GM19043 (cell line): ENCODE results near the gene ARL13A.
A peak's percentile ranks its signal among the peaks of the same experiment; 100 is the strongest.
"Not testable (repeated sequence)": the region's sequence is repeated elsewhere in the genome, so short reads cannot be mapped to it uniquely, and the experiment has no call there.

ENCODE experiments used
- ATAC-seq: cut with Tn5 transposase; IDR thresholded peaks from one replicate; pipeline ENCODE4 v1.9.1; 2021; ENCODE audit warnings: low read depth; ENCODE audit not compliant: unreplicated experiment

The ARL13A gene

DNA sequence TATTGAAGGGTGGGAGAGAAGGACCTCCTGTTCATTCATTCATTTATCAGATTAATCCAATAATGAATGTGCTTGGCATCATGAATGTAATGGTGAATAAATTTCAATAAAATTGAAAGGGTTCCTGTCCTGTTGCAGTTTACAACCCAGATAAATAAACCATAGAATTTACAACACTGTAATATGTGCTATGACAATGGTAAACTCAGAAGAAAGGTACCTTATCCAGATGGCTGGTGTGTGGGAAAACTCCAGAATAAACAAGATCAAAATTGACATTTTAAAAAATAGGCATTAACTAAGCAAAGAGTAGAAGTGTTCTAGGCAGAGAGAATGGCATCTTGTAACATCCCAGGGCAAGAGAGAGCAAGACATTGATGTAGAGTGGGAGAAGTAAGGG lies 15.3 kb downstream of the ARL13A start:
- ATAC-seq = no peak

DNA sequence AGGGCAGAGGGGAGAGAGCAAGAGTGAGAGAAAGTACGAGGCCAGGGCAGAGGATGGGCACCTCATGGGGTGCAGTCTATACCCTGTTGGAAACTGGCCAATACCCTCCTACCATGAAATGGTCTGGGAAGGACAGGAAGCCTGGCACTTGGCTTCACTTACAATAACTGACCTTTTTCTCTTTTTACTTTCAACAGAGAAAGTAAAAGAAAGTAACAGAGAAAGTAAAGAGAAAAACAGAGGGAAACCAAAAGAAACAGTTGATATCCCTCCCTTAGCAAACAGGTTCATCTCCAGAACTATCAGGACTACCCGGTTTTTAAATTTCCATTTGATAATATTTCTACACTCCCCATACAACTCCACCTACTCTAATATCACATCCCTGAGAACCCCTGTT lies 20.6 kb downstream of the ARL13A start:
- no peak for ATAC-seq

DNA sequence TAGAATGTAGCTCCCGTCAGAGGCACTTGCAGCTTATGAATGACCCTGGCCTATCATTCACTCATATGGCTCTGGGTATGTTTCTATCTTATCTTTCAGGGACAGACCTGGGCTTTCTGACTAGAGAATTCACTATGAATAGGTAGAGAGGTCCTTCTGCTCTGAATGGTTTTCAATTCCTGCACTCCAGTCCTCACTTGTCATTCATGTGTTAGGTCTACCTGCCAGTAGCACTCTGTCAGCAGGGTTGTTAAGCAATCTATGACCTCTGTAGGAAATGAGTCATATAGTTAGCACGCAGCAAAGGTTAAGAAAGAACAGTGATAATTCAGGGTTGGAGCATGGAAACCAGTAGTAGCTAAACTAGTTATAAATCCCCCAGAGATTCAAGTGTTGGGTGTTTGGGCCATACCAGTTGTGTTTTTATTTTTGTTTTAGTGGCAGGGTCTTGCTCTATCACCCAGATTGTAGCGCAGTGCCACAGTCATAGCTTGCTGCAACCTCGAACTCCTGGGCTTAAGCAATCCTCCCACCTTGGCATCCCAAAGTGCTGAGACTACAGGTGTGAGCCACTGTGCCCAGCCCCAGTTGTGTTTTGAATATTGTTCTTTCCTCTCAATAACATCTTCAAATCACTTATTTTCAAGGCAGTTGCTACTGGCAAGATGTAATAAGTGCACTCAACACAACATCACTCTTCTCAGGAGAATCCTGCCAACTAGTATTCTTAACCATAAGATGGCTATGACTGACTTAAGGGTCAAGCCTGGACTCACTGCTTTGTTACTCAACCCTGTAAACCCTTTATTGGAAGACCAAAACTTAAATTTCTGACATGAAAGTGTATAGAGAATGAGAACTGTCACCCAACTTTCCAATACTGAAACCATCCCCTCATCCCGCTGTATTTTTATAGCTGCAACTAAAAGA lies 25.1 kb downstream of the ARL13A start:
- ATAC-seq = peak; percentile 88

DNA sequence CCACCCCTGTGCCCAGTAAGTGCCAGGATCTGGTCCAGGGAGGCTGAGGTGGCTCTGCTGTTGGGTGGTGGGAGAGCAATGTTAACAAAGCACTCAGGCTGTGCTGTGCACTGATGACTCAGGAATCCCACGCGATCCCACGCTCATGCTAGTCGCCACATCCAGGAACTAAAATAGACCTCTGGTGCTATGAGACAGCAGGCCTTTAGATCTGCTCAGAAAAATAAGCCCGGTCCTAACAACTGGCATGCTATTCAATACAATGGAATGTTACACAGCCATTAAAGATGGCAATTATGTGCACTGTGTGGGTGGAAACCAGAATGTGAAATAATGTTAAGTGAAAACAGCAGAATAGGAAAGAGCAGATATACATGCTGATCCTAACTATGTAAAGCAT lies 26.0 kb downstream of the ARL13A start:
- ATAC-seq = no peak

DNA sequence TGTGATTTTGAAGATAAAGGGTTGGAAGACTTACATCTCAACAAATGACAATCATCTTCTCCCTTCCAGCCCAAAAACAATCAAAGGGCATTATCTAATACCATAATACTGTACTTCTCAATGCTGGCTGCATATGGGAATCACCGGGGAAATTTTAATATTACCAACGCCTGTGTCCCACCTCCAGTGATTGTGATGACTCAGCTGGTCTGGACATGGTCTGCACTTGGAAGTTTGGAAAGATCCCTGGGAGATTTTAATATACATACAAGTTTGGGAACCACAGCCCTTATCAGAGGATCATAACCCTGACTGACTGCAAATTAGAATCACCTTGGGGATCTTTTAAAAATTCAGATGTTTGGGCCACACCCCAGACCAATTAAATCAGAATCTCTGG lies 29.9 kb downstream of the ARL13A start:
- no peak for ATAC-seq

DNA sequence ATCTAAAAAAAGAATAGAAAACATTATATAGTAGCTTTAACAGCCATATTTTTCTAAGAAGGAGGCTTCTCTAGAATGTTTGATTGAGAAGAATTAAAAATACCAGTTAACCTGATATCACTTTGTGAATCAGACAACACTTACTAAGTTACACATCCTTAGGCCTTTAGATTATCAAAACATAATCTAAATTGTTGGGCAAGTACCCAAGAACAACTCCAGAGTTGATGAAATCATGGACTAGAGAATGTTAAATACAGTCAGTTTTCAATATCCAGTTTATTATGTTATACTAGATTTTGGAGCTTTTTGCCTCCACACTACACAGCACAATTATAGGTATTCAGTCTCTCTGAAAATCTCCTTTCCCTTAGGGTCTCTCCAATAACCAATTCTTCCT lies 39.6 kb downstream of the ARL13A start:
- ATAC-seq = no peak

DNA sequence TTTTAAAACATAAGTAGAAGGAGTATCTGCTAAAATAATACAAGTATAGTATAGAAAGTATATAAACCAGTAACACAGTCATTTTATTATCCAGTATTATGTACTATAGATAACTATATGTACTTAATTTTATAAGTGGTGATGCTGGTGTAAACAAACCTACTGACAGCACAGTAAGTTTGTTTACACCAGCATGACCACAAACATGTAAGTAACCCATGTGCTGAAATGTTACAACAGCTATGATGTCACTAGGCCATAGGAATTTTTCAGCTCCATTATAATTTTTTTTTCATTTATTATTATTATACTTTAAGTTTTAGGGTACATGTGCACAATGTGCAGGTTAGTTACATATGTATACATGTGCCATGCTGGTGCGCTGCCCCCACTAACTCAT lies 42.5 kb downstream of the ARL13A start:
- ATAC-seq = not testable (repeated sequence)

DNA sequence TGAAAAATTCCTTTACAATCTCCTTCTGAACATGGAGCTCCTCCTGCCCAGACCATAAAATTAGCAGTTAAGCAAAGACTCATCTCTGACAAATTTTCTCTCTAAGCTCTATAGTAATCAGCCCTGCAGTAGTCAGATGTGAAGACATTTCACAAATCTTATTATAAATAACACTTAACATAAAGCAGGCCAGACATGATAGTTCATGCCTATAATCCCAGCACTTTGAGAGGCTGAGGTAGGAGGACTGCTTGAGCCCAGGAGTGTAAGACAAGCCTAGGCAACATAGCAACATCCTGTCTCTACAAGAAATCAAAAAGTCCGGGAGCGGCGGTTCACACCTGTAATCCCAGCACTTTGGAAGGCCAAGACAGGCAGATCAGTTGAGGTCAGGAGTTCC lies 52.5 kb downstream of the ARL13A start:
- no peak for ATAC-seq

DNA sequence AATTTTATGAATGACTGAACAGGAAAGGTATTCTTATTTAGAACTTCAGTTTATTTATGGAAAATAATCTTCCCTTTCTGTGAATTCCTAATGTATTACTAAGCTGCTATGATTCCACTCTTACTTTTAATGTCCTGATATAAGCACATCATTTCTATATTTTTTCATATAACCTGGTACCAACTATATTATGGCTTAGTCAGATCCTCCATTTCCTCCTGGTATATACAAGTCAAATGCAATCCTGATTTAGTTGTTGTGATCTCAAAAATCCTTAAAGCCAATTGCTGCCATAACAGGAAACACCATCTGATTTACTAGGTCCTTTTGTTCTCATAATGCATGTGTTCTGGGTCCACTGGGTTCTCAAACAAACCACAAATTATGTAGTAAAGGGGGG lies 55.6 kb downstream of the ARL13A start:
- no peak for ATAC-seq

DNA sequence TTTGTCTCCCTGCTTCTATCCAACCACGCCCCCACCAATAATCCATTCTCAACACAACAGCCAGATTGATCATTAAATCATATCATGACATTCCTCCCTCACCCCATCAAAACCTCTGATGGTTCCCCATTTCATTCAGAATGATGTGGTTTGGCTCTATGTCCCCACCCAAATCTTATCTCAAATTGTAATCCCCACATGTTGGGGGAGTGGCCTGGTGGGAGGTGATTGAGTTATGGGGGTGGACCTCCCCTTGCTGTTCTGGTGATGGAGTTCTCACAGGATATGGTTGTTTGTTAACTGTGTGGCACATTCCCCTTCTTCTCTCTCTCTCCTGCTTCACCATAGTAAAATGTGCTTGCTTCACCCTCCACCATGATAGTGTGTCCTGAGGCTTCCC lies 59.1 kb downstream of the ARL13A start:
- no peak for ATAC-seq

DNA sequence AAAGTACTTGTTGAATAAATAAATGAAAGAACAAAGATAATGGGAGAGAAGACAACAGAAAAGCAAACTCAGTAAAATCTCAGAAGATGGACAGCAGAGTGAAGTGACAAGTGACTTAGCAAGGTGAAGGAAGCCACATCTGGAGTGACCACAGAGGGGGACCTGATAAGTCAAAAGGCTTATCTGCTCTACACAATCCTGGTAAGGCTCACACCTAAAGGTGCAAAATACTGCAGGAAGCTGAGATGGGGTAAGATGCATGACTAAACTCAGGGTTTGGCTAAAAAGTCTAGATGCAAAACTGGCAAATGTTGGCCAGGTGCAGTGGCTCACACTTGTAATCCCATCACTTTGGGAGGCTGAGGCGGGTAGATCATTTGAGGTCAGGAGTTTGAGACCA lies 60.2 kb downstream of the ARL13A start:
- ATAC-seq = no peak

DNA sequence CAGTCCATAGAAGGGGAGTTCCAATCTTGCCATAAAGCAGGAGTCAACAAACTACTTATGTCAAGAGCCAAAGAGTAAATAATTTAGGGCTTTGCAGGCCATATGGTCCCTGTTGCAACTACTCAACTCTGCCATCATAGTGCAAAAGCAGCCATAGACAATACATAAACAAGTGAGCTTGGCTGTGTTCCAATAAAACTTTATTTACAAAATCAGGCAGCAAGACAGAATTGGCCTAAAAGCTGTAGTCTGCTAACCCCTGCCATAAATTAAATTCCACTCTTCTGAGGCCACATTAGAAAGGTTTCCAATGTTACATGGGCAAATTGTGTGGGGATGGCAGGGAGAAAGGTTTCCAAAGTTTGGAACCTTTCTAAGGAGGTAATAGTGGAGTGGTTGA lies 67.7 kb downstream of the ARL13A start:
- ATAC-seq = no peak

DNA sequence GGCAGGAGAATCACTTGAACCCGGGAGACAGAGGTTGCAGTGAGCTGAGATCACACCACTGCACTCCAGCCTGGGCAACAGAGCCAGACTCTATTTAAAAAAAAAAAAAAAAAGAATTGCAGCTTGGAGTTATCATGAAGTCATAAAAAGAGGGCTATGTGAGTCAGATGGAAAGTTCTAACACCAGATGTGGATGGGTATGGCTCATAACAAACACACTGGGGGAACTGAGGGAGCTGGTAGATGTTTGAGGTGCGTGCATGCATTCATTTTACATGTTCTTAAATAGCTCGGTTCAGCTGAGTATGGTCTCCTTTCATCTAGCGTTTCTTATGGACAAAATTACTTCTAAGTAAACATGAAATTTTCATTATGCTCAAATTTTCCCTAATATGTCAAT lies 70.7 kb downstream of the ARL13A start:
- no peak for ATAC-seq
